K562 (cell line): ENCODE measurements around the gene SP6. TPM values are rescaled to one million over a fixed set of nuclear protein-coding genes. Genes with fewer than 3 reads are reported as not detected.

Experiments used
- ATAC-seq: fragments of 200-7000 bp; cut with Tn5 transposase; 3 replicates; pipeline ENCODE4 v1.9.1; 2020; ENCODE audit warnings: moderate library complexity
- BruUV-seq: library from RNA; stranded (reverse); fragments of 400-500 nt; replicated peaks from 2 replicates; lab custom pipeline; 2021; lab: Mats Ljungman, UMichigan
- CTCF ChIA-PET: fragments of 300-600 bp; formaldehyde crosslinking; extraction: SDS; loops from one replicate; lab custom pipeline; 2021; ENCODE audit warnings: low intra/inter-chr PET ratio; lab: Yijun Ruan, JAX
- POLR2A ChIA-PET: fragments of 300-600, 350-650 bp; sonication (Branson Sonifier 250); formaldehyde crosslinking; extraction: SDS; loops from one replicate; lab custom pipeline; 2021; ENCODE audit warnings: antibody characterized with exemption, inconsistent platforms; lab: Yijun Ruan, JAX
- DNase-seq, 4 experiments: peaks; one replicate each; pipeline versions ENCODE4 v3.0.0 to v3.0.0-alpha.2; 2011 to 2018; ENCODE audit warnings: low spot score in 3 of 4, mixed read lengths in 3 of 4; ENCODE audit errors: extremely low read depth in 1 of 4
- FAIRE-seq: peaks from 2 replicates; lab custom pipeline; 2011; peaks lifted over from hg19 to GRCh38; lab: Jason Lieb, UNC
- H2AFZ ChIP-seq: 2 replicates; pipeline ENCODE4 v1.6.0; 2011; ENCODE audit warnings: low read depth, low read length, control low read depth, inconsistent platforms
- H3K27ac ChIP-seq: fragments of 200-600 bp; 3 replicates; pipeline ENCODE4 v1.8.0; 2011; ENCODE audit warnings: low read depth, mild to moderate bottlenecking, control low read depth, inconsistent platforms, low read length, moderate library complexity, mixed read lengths; ENCODE audit errors: extremely low read depth
- H3K27me3 ChIP-seq, 2 experiments: fragments of 300-600 bp in 1 of 2; 2 replicates in 1 of 2; 3 replicates in 1 of 2; pipeline versions ENCODE4 v1.6.0 to v1.8.0; 2011; ENCODE audit warnings: inconsistent platforms in 2 of 2, low read length in 2 of 2, mild to moderate bottlenecking in 1 of 2, mixed read lengths in 1 of 2, moderate library complexity in 1 of 2; ENCODE audit not compliant: control insufficient read depth in 2 of 2, insufficient read depth in 2 of 2
- H3K36me3 ChIP-seq: fragments of 300-600 bp; 3 replicates; pipeline ENCODE4 v1.8.0; 2011; ENCODE audit warnings: mild to moderate bottlenecking, low read length, inconsistent platforms; ENCODE audit not compliant: control insufficient read depth, insufficient read depth
- H3K4me1 ChIP-seq, 2 experiments: fragments of 200-600 bp in 1 of 2; replicated peaks in 1 of 2; 2 replicates in 1 of 2; 3 replicates in 1 of 2; pipeline versions ENCODE4 v1.5.1 to v1.8.0; 2011; ENCODE audit warnings: inconsistent platforms in 2 of 2, low read length in 2 of 2, mild to moderate bottlenecking in 1 of 2, mixed read lengths in 1 of 2, moderate library complexity in 1 of 2; ENCODE audit not compliant: control insufficient read depth in 2 of 2, insufficient read depth in 2 of 2
- H3K4me2 ChIP-seq: 2 replicates; pipeline ENCODE4 v1.6.1; 2011; ENCODE audit warnings: low read length, control low read depth, inconsistent platforms, mixed read lengths; ENCODE audit not compliant: insufficient read depth
- H3K4me3 ChIP-seq: fragments of 200-600 bp; sonication (generic), shearing (Covaris generic); 2 replicates; pipeline ENCODE4 v1.5.1; 2016; ENCODE audit warnings: control low read depth, inconsistent platforms
- H3K79me2 ChIP-seq: fragments of 200-600 bp; 3 replicates; pipeline ENCODE4 v1.8.0; 2011; ENCODE audit warnings: low read length, inconsistent platforms; ENCODE audit not compliant: control insufficient read depth, insufficient read depth
- H3K9ac ChIP-seq, 2 experiments: 2 replicates each; pipeline versions ENCODE4 v1.6.0 to v1.6.1; 2011; ENCODE audit warnings: low read depth in 2 of 2, low read length in 2 of 2, control low read depth in 1 of 2, inconsistent platforms in 1 of 2, mild to moderate bottlenecking in 1 of 2, mixed read lengths in 1 of 2; ENCODE audit not compliant: insufficient read depth in 1 of 2
- H3K9me1 ChIP-seq: one replicate; pipeline ENCODE4 v1.6.0; 2011; ENCODE audit warnings: inconsistent platforms, mild to moderate bottlenecking, low read length, moderate library complexity; ENCODE audit not compliant: control insufficient read depth, insufficient read depth
- H3K9me3 ChIP-seq: replicated peaks from 2 replicates; pipeline ENCODE4 v1.5.1; 2011; ENCODE audit warnings: low read depth, low read length, inconsistent platforms; ENCODE audit not compliant: control insufficient read depth, insufficient read depth
- H4K20me1 ChIP-seq: replicated peaks from 2 replicates; pipeline ENCODE4 v1.6.1; 2011; ENCODE audit warnings: low read length, inconsistent platforms, mixed read lengths; ENCODE audit not compliant: control insufficient read depth, insufficient read depth
- CTBP1 ChIP-seq: fragments of 450-650 bp; IDR thresholded peaks from 2 replicates; pipeline ENCODE4 v1.6.1; 2016; ENCODE audit warnings: borderline replicate concordance
- CTCF ChIP-seq, 3 experiments: IDR thresholded peaks in 2 of 3; conservative IDR thresholded peaks in 1 of 3; 2 replicates each; pipeline ENCODE4 v1.5.1; 2011 to 2012; ENCODE audit warnings: low read length in 3 of 3, mild to moderate bottlenecking in 3 of 3, control low read depth in 2 of 3, improper control_type of control experiment in 1 of 3, inconsistent platforms in 1 of 3, low read depth in 1 of 3, mixed read lengths in 1 of 3, moderate library complexity in 1 of 3; ENCODE audit not compliant: insufficient read depth in 2 of 3
- HNRNPL ChIP-seq: fragments of 200-400 bp; formaldehyde crosslinking; IDR thresholded peaks from 2 replicates; pipeline ENCODE4 v1.6.1; 2017; ENCODE audit warnings: low read depth, mild to moderate bottlenecking, low read length
- HOMEZ ChIP-seq: fragments of 250-450 bp; sonication (Bioruptor Pico); IDR thresholded peaks from 2 replicates; pipeline ENCODE4 v1.4.0; 2020; ENCODE audit warnings: mild to moderate bottlenecking, moderate library complexity
- NCOA2 ChIP-seq, 2 experiments: fragments of 450-650 bp; IDR thresholded peaks; 2 replicates each; pipeline ENCODE4 v1.6.1; 2018; ENCODE audit warnings: mild to moderate bottlenecking in 2 of 2, moderate library complexity in 1 of 2; ENCODE audit not compliant: partially characterized antibody in 2 of 2
- POLR2A ChIP-seq: fragments of 450-650 bp; conservative IDR thresholded peaks from 2 replicates; pipeline ENCODE4 v1.6.1; 2016
- PTBP1 ChIP-seq: fragments of 200-400 bp; formaldehyde crosslinking; IDR thresholded peaks from 2 replicates; pipeline ENCODE4 v1.6.1; 2017; ENCODE audit warnings: low read depth, low read length
- SIN3A ChIP-seq, 2 experiments: fragments of 150-350 bp in 1 of 2; IDR thresholded peaks; 2 replicates each; pipeline ENCODE4 v1.6.1; 2011 to 2016; ENCODE audit warnings: borderline replicate concordance in 2 of 2, low read depth in 2 of 2, low read length in 2 of 2, mild to moderate bottlenecking in 2 of 2, moderate library complexity in 2 of 2; ENCODE audit not compliant: control insufficient read depth in 1 of 2
- SNRNP70 ChIP-seq: fragments of 200-400 bp; formaldehyde crosslinking; optimal IDR thresholded peaks from 2 replicates; pipeline ENCODE3; 2017; ENCODE audit warnings: low read depth, low read length
- ZBTB33 ChIP-seq: sonication (generic); formaldehyde crosslinking; IDR thresholded peaks from 2 replicates; pipeline ENCODE4 v1.8.1; 2023; ENCODE audit warnings: mild to moderate bottlenecking, missing genetic modification reagents
- ZBTB7A ChIP-seq: IDR thresholded peaks from 2 replicates; pipeline ENCODE4 v1.6.1; 2011; ENCODE audit warnings: low read depth, mild to moderate bottlenecking, low read length, moderate library complexity, borderline replicate concordance; ENCODE audit not compliant: control insufficient read depth
- ZEB2 ChIP-seq: fragments of 450-650 bp; IDR thresholded peaks from 2 replicates; pipeline ENCODE4 v1.6.1; 2016
- WGBS: fragments of 100-300 bp; shearing (Covaris generic); methylation state at CpG from one replicate; pipeline ENCODE4 v1.1.6; 2016; ENCODE audit warnings: low coverage, mixed read lengths; ENCODE audit not compliant: insufficient coverage; ENCODE audit errors: missing lambda C conversion rate; 5-methylcytosine and 5-hydroxymethylcytosine counted together
- in situ Hi-C: fragments of 300-500 bp; cut with MboI; formaldehyde crosslinking; loops from 4 replicates; pipeline ENCODE4 v1.15.0; 2018; ENCODE audit warnings: inconsistent platforms, mixed read lengths
- intact Hi-C: fragments of 100-400 bp; cut with micrococcal nuclease; formaldehyde crosslinking; loops from 2 replicates; pipeline ENCODE4 v1.14.2; 2022
- polyA plus RNA-seq, 8 experiments: library from polyadenylated mRNA; depleted of rRNA in 4 of 8; stranded (reverse) in 5 of 8; unstranded in 3 of 8; fragments of >200 nt; fragmentation: Nextera tagmentation in 2 of 8; fragmentation: Illumina TruSeq in 1 of 8; extraction: Ambion mirVana in 2 of 8; extraction: Trizol in 1 of 8; gene quantifications; 2 replicates each; pipeline versions ENCODE4 v1.2.1 to v1.2.3, GENCODE V29; 2011 to 2014; ENCODE audit warnings: inconsistent platforms in 1 of 8, missing spikeins in 1 of 8
- total RNA-seq, 7 experiments: library from RNA; depleted of rRNA in 6 of 7; stranded (reverse); fragments of >200 nt in 6 of 7; fragmentation: Illumina TruSeq in 2 of 7; extraction: Trizol in 2 of 7; gene quantifications; 2 replicates each; pipeline versions ENCODE4 v1.2.1 to v1.2.3, GENCODE V29; 2011 to 2021; ENCODE audit warnings: low replicate concordance in 1 of 7
- TF ChIP-seq, protein P1 (sequence below): sonication (generic); formaldehyde crosslinking; IDR thresholded peaks from 2 replicates; pipeline ENCODE4 v1.8.0; 2022; ENCODE audit warnings: missing genetic modification reagents, mild to moderate bottlenecking, moderate library complexity, borderline replicate concordance

The SP6 gene
- total and polyA plus RNA-seq, 9 of the 15 experiments (the other 6 are each of a cell fraction or from before 2014, with no cell fraction given): 0.11 to 7.9 (median 2.2) TPM

- no peaks in the 10 kb centered on the region for H4K20me1 ChIP-seq
- FAIRE-seq: no peak
- H3K4me1 ChIP-seq: peaks cover 35 to 61% of the 10 kb centered on the region in 2 experiments
- no peak overlapping the region for H3K4me2 ChIP-seq
- no peaks in the 10 kb centered on the region; the same call in 2 of the 3 replicates for H3K36me3 ChIP-seq
- CTCF ChIA-PET: interaction anchor here (0.6 to 1.6 kb wide), 2 partner anchors 42 to 796 kb away, joined by 3 to 4 read pairs; no protein-coding TSS in a partner anchor
- H3K9me3 ChIP-seq: no peaks in the 10 kb centered on the region
- no peak for ATAC-seq
- DNase-seq: no peak
- H3K27ac ChIP-seq: no peak overlapping the region
- H3K9ac ChIP-seq: no peak overlapping the region
- H3K4me3 ChIP-seq: no peak overlapping the region
- in situ Hi-C loops: no loop called here
- no peak for TF ChIP-seq PTBP1
- TF ChIP-seq HNRNPL: 0 out of 2 replicates have a peak, but pooled peaks have one; percentile 20
- TF ChIP-seq HOMEZ: no peak
- TF ChIP-seq, protein P1, sequence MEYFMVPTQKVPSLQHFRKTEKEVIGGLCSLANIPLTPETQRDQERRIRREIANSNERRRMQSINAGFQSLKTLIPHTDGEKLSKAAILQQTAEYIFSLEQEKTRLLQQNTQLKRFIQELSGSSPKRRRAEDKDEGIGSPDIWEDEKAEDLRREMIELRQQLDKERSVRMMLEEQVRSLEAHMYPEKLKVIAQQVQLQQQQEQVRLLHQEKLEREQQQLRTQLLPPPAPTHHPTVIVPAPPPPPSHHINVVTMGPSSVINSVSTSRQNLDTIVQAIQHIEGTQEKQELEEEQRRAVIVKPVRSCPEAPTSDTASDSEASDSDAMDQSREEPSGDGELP (CRISPR knock-in tag): 0 out of 2 replicates have a peak, but pooled peaks have one; percentile 16
- peak; percentile 93 for TF ChIP-seq ZBTB33 (CRISPR knock-in tag)
- TF ChIP-seq ZEB2: 0 out of 2 replicates have a peak, but pooled peaks have one; percentile 69
- no peak for TF ChIP-seq POLR2A
- TF ChIP-seq CTBP1: 0 out of 2 replicates have a peak, but pooled peaks have one; percentile 23
- no peak for TF ChIP-seq SNRNP70
- no peak for TF ChIP-seq SIN3A (IDR thresholded peaks at IDR 0.05; ENCODE audit: borderline replicate concordance in 2 of 2, control insufficient read depth in 1 of 2, low read depth in 2 of 2, low read length in 2 of 2)
- TF ChIP-seq ZBTB7A: peak; percentile 60; the same call in 1 of the 2 replicates
- peak; percentile 27 to 58 (median 31); a peak in 4 of 6 replicates for TF ChIP-seq CTCF (IDR thresholded peaks at IDR 0.05 in 2 of 3, conservative IDR thresholded peaks at IDR 0.05 in 1 of 3; ENCODE audit: insufficient read depth in 2 of 3, low read depth in 1 of 3, low read length in 3 of 3)
- TF ChIP-seq NCOA2 (IDR thresholded peaks at IDR 0.05; ENCODE audit: partially characterized antibody in 2 of 2): no peak
- TF ChIP-seq, all 486 proteins: peak for 7
- Histone ChIP-seq H3K79me2 (peaks cover 18% of the 10 kb centered on the region), H2AFZ (no peak overlapping the region), H3K27me3 (no peaks in the 10 kb centered on the region), H3K9me1 (no peaks in the 10 kb centered on the region)
- BruUV-seq: no TSS peak
- intact Hi-C loops: loop anchor here (10.0 kb wide), 1 partner anchor 287 kb away; no protein-coding TSS in a partner anchor
- WGBS: 76% methylated on average over 48 of the region's 71 CpGs
- POLR2A ChIA-PET: interaction anchor here (0.7 to 2.4 kb wide), 6 partner anchors 10 to 48 kb away, joined by 3 to 11 read pairs (median 3); partner anchors contain the start of gene SP2
Measured at GRCh38 chr17:47847341-47848197, 3.4 kb downstream of the SP6 start.
